ENCODE data around the gene SEC24D. TPM values are rescaled to one million over a fixed set of nuclear protein-coding genes. Genes with fewer than 3 reads are reported as not detected.

Gene SEC24D
- total and polyA plus RNA-seq, 2 experiments from 2014 or later, result 37.6 to 94.8 TPM

DNA sequence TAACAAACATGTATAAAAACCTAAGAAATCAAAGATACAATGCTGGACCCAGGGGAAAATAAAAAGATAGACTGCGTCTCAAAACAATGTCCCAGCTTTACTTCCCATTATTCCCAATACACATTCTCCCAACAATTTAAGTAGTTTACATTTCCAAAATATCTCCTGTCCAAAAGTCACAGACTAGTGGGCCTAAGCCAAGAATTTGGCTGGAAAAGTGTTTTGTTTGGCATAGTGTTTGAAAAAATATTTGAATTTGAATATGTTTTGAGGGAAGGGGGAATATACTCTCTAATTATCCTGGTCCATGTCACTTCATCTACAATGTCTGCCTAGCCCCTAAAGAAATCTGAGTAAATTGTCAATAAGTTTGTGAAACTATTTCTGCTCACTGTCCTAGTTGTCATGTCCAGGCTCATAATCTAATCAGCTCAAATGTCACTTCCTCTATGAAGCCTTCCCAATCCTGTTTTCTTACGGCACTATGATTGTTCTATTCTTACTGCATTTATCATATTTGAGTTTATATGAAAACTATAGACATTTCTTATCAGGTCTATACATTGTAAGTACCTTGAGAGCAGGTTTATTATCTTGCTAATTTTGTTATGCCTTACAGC is 74.4 kb downstream of the SEC24D start (continued):
- TF ChIP-seq, protein P1, sequence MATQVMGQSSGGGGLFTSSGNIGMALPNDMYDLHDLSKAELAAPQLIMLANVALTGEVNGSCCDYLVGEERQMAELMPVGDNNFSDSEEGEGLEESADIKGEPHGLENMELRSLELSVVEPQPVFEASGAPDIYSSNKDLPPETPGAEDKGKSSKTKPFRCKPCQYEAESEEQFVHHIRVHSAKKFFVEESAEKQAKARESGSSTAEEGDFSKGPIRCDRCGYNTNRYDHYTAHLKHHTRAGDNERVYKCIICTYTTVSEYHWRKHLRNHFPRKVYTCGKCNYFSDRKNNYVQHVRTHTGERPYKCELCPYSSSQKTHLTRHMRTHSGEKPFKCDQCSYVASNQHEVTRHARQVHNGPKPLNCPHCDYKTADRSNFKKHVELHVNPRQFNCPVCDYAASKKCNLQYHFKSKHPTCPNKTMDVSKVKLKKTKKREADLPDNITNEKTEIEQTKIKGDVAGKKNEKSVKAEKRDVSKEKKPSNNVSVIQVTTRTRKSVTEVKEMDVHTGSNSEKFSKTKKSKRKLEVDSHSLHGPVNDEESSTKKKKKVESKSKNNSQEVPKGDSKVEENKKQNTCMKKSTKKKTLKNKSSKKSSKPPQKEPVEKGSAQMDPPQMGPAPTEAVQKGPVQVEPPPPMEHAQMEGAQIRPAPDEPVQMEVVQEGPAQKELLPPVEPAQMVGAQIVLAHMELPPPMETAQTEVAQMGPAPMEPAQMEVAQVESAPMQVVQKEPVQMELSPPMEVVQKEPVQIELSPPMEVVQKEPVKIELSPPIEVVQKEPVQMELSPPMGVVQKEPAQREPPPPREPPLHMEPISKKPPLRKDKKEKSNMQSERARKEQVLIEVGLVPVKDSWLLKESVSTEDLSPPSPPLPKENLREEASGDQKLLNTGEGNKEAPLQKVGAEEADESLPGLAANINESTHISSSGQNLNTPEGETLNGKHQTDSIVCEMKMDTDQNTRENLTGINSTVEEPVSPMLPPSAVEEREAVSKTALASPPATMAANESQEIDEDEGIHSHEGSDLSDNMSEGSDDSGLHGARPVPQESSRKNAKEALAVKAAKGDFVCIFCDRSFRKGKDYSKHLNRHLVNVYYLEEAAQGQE (IDR thresholded peaks at IDR 0.05; ENCODE audit: unreplicated experiment), result no peak

DNA sequence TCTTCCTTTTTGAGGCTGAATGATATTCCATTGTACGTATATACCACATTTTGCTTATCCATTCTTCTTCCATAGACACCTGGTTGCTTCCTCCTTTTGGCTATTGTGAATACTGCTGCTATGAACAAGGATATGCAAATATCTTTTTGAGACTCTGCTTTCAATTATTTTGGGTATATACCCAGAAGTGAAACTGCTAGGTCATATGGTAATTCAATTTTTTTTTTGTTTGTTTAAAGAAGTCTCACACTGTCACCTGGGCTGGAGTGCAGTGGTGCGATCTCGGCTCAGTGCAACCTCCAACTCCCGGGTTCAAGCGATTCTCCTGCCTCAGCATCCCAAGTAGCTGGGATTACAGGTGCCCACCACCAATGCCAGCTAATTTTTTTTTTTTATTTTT is 75.4 kb downstream of the SEC24D start:
- H3K27me3 Mint-ChIP-seq (ENCODE audit: insufficient read depth, low read depth, poor library complexity), result no peaks in the 10 kb centered on the region
- Histone ChIP-seq H3K4me2 (no peak overlapping the region), H3K27ac (ENCODE audit: low read depth) (no peak overlapping the region), H3K79me2 (replicated peaks; ENCODE audit: insufficient read depth) (no peaks in the 10 kb centered on the region), H3F3A (replicated peaks; ENCODE audit: low read depth) (no peaks in the 10 kb centered on the region), H3K4me3 (no peak overlapping the region), H3K9me2 (ENCODE audit: insufficient read depth) (no peaks in the 10 kb centered on the region), H4K20me1 (replicated peaks; ENCODE audit: insufficient read depth) (no peaks in the 10 kb centered on the region), H3K27me3 (ENCODE audit: insufficient read depth) (no peaks in the 10 kb centered on the region), H2AFZ (no peak overlapping the region), H3K4me1 (ENCODE audit: insufficient read depth) (peaks cover 6% of the 10 kb centered on the region; the same call in 1 of the 2 replicates), H3K36me3 (ENCODE audit: insufficient read depth) (peaks cover 20% of the 10 kb centered on the region)
- ATAC-seq (no peak), DNase-seq (ENCODE audit: low spot score) (no peak)
- H3K36me3 Mint-ChIP-seq (ENCODE audit: low read depth), result peaks cover 14% of the 10 kb centered on the region
- no peak overlapping the region for H3K27ac Mint-ChIP-seq
- H3K4me1 Mint-ChIP-seq, result peaks cover 7% of the 10 kb centered on the region; the same call in 2 of the 3 replicates
- H3K4me3 Mint-ChIP-seq, result no peak overlapping the region
- no peaks in the 10 kb centered on the region for H3K9me3 Mint-ChIP-seq
- TF ChIP-seq JUNB (IDR thresholded peaks at IDR 0.05; ENCODE audit: unreplicated experiment) (no peak), NANOG (IDR thresholded peaks at IDR 0.05; ENCODE audit: borderline replicate concordance) (no peak), ZNF331 (CRISPR knock-in tag; IDR thresholded peaks at IDR 0.05; ENCODE audit: low read depth) (no peak), EZH2phosphoT487 (IDR thresholded peaks at IDR 0.05; ENCODE audit: unreplicated experiment) (no peak), STAT1 (IDR thresholded peaks at IDR 0.05; ENCODE audit: unreplicated experiment) (no peak), CREB1 (CRISPR knock-in tag; IDR thresholded peaks at IDR 0.05; ENCODE audit: low read depth) (no peak), ZNF114 (CRISPR knock-in tag; IDR thresholded peaks at IDR 0.05) (no peak), POLR2AphosphoS5 (IDR thresholded peaks at IDR 0.05; ENCODE audit: low read depth) (no peak)
- TF ChIP-seq, protein P2, sequence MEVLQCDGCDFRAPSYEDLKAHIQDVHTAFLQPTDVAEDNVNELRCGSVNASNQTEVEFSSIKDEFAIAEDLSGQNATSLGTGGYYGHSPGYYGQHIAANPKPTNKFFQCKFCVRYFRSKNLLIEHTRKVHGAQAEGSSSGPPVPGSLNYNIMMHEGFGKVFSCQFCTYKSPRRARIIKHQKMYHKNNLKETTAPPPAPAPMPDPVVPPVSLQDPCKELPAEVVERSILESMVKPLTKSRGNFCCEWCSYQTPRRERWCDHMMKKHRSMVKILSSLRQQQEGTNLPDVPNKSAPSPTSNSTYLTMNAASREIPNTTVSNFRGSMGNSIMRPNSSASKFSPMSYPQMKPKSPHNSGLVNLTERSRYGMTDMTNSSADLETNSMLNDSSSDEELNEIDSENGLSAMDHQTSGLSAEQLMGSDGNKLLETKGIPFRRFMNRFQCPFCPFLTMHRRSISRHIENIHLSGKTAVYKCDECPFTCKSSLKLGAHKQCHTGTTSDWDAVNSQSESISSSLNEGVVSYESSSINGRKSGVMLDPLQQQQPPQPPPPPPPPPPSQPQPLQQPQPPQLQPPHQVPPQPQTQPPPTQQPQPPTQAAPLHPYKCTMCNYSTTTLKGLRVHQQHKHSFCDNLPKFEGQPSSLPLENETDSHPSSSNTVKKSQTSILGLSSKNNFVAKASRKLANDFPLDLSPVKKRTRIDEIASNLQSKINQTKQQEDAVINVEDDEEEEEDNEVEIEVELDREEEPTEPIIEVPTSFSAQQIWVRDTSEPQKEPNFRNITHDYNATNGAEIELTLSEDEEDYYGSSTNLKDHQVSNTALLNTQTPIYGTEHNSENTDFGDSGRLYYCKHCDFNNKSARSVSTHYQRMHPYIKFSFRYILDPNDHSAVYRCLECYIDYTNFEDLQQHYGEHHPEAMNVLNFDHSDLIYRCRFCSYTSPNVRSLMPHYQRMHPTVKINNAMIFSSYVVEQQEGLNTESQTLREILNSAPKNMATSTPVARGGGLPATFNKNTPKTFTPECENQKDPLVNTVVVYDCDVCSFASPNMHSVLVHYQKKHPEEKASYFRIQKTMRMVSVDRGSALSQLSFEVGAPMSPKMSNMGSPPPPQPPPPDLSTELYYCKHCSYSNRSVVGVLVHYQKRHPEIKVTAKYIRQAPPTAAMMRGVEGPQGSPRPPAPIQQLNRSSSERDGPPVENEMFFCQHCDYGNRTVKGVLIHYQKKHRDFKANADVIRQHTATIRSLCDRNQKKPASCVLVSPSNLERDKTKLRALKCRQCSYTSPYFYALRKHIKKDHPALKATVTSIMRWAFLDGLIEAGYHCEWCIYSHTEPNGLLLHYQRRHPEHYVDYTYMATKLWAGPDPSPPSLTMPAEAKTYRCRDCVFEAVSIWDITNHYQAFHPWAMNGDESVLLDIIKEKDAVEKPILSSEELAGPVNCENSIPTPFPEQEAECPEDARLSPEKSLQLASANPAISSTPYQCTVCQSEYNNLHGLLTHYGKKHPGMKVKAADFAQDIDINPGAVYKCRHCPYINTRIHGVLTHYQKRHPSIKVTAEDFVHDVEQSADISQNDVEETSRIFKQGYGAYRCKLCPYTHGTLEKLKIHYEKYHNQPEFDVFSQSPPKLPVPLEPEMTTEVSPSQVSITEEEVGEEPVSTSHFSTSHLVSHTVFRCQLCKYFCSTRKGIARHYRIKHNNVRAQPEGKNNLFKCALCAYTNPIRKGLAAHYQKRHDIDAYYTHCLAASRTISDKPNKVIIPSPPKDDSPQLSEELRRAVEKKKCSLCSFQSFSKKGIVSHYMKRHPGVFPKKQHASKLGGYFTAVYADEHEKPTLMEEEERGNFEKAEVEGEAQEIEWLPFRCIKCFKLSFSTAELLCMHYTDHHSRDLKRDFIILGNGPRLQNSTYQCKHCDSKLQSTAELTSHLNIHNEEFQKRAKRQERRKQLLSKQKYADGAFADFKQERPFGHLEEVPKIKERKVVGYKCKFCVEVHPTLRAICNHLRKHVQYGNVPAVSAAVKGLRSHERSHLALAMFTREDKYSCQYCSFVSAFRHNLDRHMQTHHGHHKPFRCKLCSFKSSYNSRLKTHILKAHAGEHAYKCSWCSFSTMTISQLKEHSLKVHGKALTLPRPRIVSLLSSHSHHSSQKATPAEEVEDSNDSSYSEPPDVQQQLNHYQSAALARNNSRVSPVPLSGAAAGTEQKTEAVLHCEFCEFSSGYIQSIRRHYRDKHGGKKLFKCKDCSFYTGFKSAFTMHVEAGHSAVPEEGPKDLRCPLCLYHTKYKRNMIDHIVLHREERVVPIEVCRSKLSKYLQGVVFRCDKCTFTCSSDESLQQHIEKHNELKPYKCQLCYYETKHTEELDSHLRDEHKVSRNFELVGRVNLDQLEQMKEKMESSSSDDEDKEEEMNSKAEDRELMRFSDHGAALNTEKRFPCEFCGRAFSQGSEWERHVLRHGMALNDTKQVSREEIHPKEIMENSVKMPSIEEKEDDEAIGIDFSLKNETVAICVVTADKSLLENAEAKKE (CRISPR knock-in tag; IDR thresholded peaks at IDR 0.05), result no peak
- TF ChIP-seq, protein P1 (IDR thresholded peaks at IDR 0.05; ENCODE audit: unreplicated experiment), result no peak
- TF ChIP-seq, protein P3, sequence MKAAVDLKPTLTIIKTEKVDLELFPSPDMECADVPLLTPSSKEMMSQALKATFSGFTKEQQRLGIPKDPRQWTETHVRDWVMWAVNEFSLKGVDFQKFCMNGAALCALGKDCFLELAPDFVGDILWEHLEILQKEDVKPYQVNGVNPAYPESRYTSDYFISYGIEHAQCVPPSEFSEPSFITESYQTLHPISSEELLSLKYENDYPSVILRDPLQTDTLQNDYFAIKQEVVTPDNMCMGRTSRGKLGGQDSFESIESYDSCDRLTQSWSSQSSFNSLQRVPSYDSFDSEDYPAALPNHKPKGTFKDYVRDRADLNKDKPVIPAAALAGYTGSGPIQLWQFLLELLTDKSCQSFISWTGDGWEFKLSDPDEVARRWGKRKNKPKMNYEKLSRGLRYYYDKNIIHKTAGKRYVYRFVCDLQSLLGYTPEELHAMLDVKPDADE (IDR thresholded peaks at IDR 0.05), result no peak
